ENCODE results near the gene SYNE3.

The SYNE3 gene

GRCh38 chr14:95520346-95520745, 3.9 kb upstream of the SYNE3 start:
- in situ Hi-C loops (cut with HindIII; ENCODE audit: low sequenced_read_pairs) = no loop called here
- TF ChIP-seq CTCF (IDR thresholded peaks at IDR 0.05; ENCODE audit: low read depth, low read length) = no peak
- no peak overlapping the region for H3K4me3 ChIP-seq (ENCODE audit: low read depth, low read length)
- no peak for DNase-seq (ENCODE audit: low read depth, low spot score)

- in situ Hi-C loops (cut with HindIII; ENCODE audit: low sequenced_read_pairs) = no loop called here
- DNase-seq (ENCODE audit: low read depth, low spot score) = peak; percentile 81
- no peak for TF ChIP-seq CTCF (IDR thresholded peaks at IDR 0.05; ENCODE audit: low read depth, low read length)
- no peak overlapping the region for H3K4me3 ChIP-seq (ENCODE audit: low read depth, low read length)
Observed at GRCh38 chr14:95519699-95520098, 3.2 kb upstream of the SYNE3 start.

- no peak overlapping the region for H3K4me3 ChIP-seq (ENCODE audit: low read depth, low read length)
- no peak for TF ChIP-seq CTCF (IDR thresholded peaks at IDR 0.05; ENCODE audit: low read depth, low read length)
- peak; percentile 33 for DNase-seq (ENCODE audit: low read depth, low spot score)
- in situ Hi-C loops (cut with HindIII; ENCODE audit: low sequenced_read_pairs) = no loop called here
Observed at GRCh38 chr14:95518045-95518751, 1.7 kb upstream of the SYNE3 start.

- no peak for DNase-seq (ENCODE audit: low read depth, low spot score)
- in situ Hi-C loops (cut with HindIII; ENCODE audit: low sequenced_read_pairs) = no loop called here
- H3K4me3 ChIP-seq (ENCODE audit: low read depth, low read length) = peak overlapping the region; percentile 49
- peak; percentile 35 for TF ChIP-seq CTCF (IDR thresholded peaks at IDR 0.05; ENCODE audit: low read depth, low read length)
Observed at GRCh38 chr14:95515596-95516552, 576 bp downstream of the SYNE3 start.

- H3K4me3 ChIP-seq (ENCODE audit: low read depth, low read length) = peak overlapping the region; percentile 49
- in situ Hi-C loops (cut with HindIII; ENCODE audit: low sequenced_read_pairs) = no loop called here
- TF ChIP-seq CTCF (IDR thresholded peaks at IDR 0.05; ENCODE audit: low read depth, low read length) = no peak
- peak; percentile 48 for DNase-seq (ENCODE audit: low read depth, low spot score)
Observed at GRCh38 chr14:95515080-95515489, 1.4 kb downstream of the SYNE3 start.

GRCh38 chr14:95514131-95515079, 2.0 kb downstream of the SYNE3 start:
- no peak for DNase-seq (ENCODE audit: low read depth, low spot score)
- TF ChIP-seq CTCF (IDR thresholded peaks at IDR 0.05; ENCODE audit: low read depth, low read length) = no peak
- H3K4me3 ChIP-seq (ENCODE audit: low read depth, low read length) = no peak overlapping the region
- in situ Hi-C loops (cut with HindIII; ENCODE audit: low sequenced_read_pairs) = no loop called here

All from astrocyte of the spinal cord (primary cell).